Stimulated activated CD8-positive, alpha-beta memory T cell treated with anti-CD3 and anti-CD28 coated beads, Interleukin-4, amount 100 ng/mL, for 1 hour (primary cell): ENCODE results near the gene PRPF8.

Source experiments
- DNase-seq, 2 donors: peaks; one replicate each; pipeline ENCODE4 v3.0.0-alpha.2; 2020; ENCODE audit warnings: low read depth in 2 of 2, low spot score in 1 of 2

PRPF8 gene

GRCh38 chr17:1646199-1646875 lies 38.3 kb downstream of the PRPF8 start:
- DNase-seq = no peak

GRCh38 chr17:1645207-1646171 lies 39.2 kb downstream of the PRPF8 start, which contains the start of gene SCARF1:
Gene SCARF1, minus strand, starts transcription at chr17:1645732. Its CDS starts 35 bp downstream, at chr17:1645697.
- no peak for DNase-seq

- DNase-seq = no peak
These were observed 40.0 kb downstream of the PRPF8 start for GRCh38 chr17:1644493-1645206.

GRCh38 chr17:1643999-1644492 lies 40.6 kb downstream of the PRPF8 start:
- no peak for DNase-seq

- peak in 1 of 2 donors; percentile 36 for DNase-seq
These were observed 41.2 kb downstream of the PRPF8 start for GRCh38 chr17:1643293-1643998.

GRCh38 chr17:1641065-1641403 lies 43.6 kb downstream of the PRPF8 start:
- DNase-seq = no peak

- no peak for DNase-seq
These were observed 44.2 kb downstream of the PRPF8 start for GRCh38 chr17:1640329-1641064.

GRCh38 chr17:1639549-1640180 lies 45.0 kb downstream of the PRPF8 start:
- DNase-seq = no peak

- no peak for DNase-seq
These were observed 45.9 kb downstream of the PRPF8 start for GRCh38 chr17:1638624-1639300.

GRCh38 chr17:1638171-1638590 lies 46.5 kb downstream of the PRPF8 start:
- no peak for DNase-seq

- no peak for DNase-seq
These were observed 47.9 kb downstream of the PRPF8 start for GRCh38 chr17:1636732-1637285.

GRCh38 chr17:1635675-1636465 lies 48.8 kb downstream of the PRPF8 start:
- no peak for DNase-seq

GRCh38 chr17:1634841-1635650 lies 49.6 kb downstream of the PRPF8 start:
- no peak for DNase-seq

- DNase-seq = no peak
These were observed 54.0 kb downstream of the PRPF8 start for GRCh38 chr17:1630662-1631061.

GRCh38 chr17:1629504-1630310 lies 55.0 kb downstream of the PRPF8 start:
- peak; percentile 41 to 47 for DNase-seq

- DNase-seq = peak; percentile 75 to 81
These were observed 55.7 kb downstream of the PRPF8 start for GRCh38 chr17:1628856-1629503.
